Measurements from ENCODE around the gene COL5A1.

- TF ChIP-seq POLR2AphosphoS5 (IDR thresholded peaks at IDR 0.05; ENCODE audit: low read depth, low read length) = no peak
- no peak for TF ChIP-seq REST (IDR thresholded peaks at IDR 0.05; ENCODE audit: insufficient read depth in 1 of 2, low read depth in 2 of 2, low read length in 2 of 2)
- TF ChIP-seq TAF1 (IDR thresholded peaks at IDR 0.05; ENCODE audit: borderline replicate concordance, insufficient read depth, low read length) = no peak
Observed at GRCh38 chr9:134678666-134679443, 37.3 kb downstream of the COL5A1 start.

All from PFSK-1 (cell line).